OCI-LY1 (cell line): Measurements from ENCODE around the gene ATP11C.

Source experiments
- H2AFZ ChIP-seq: fragments of 200-600 bp; sonication (generic), shearing (Covaris generic); 2 replicates; pipeline ENCODE4 v1.6.0; 2014; ENCODE audit warnings: antibody characterized with exemption, mild to moderate bottlenecking, low read length
- H3F3A ChIP-seq: fragments of 200-600 bp; sonication (generic), shearing (Covaris generic); 2 replicates; pipeline ENCODE4 v1.6.0; 2014; ENCODE audit warnings: mild to moderate bottlenecking, antibody characterized with exemption, low read length, moderate library complexity; ENCODE audit not compliant: insufficient read depth
- H3K27ac ChIP-seq: fragments of 200-600 bp; sonication (generic); 2 replicates; pipeline ENCODE4 v1.5.1; 2014; ENCODE audit warnings: low read length, mixed run types, mild to moderate bottlenecking, low read depth; ENCODE audit not compliant: poor library complexity, severe bottlenecking
- H3K27me3 ChIP-seq: fragments of 200-600 bp; sonication (generic); 2 replicates; pipeline ENCODE4 v1.6.0; 2014; ENCODE audit warnings: antibody characterized with exemption, mild to moderate bottlenecking, low read length, moderate library complexity; ENCODE audit not compliant: insufficient read depth
- H3K36me3 ChIP-seq: fragments of 200-600 bp; sonication (generic); 2 replicates; pipeline ENCODE4 v1.6.1; 2014; ENCODE audit warnings: mild to moderate bottlenecking, antibody characterized with exemption, low read length, moderate library complexity, mixed read lengths; ENCODE audit not compliant: insufficient read depth
- H3K4me1 ChIP-seq: fragments of 200-600 bp; sonication (generic); 2 replicates; pipeline ENCODE4 v1.5.1; 2014; ENCODE audit warnings: mild to moderate bottlenecking, low read length, moderate library complexity; ENCODE audit not compliant: insufficient read depth, severe bottlenecking
- H3K4me2 ChIP-seq: fragments of 200-600 bp; sonication (generic), shearing (Covaris generic); 2 replicates; pipeline ENCODE4 v1.6.1; 2014; ENCODE audit warnings: low read length
- H3K4me3 ChIP-seq: fragments of 200-600 bp; sonication (generic); 2 replicates; pipeline ENCODE4 v1.5.1; 2014; ENCODE audit warnings: low read length, low read depth, mild to moderate bottlenecking, mixed read lengths; ENCODE audit not compliant: poor library complexity, severe bottlenecking
- H3K79me2 ChIP-seq: fragments of 200-600 bp; shearing (Covaris generic); 2 replicates; pipeline ENCODE4 v1.6.1; 2016; ENCODE audit warnings: mixed run types, low read length, mixed read lengths; ENCODE audit not compliant: insufficient read depth
- H3K9ac ChIP-seq: fragments of 200-600 bp; sonication (generic), shearing (Covaris generic); 2 replicates; pipeline ENCODE4 v1.6.1; 2014; ENCODE audit warnings: mild to moderate bottlenecking, low read length, mixed read lengths
- H3K9me2 ChIP-seq: fragments of 200-600 bp; sonication (generic), shearing (Covaris generic); 2 replicates; pipeline ENCODE4 v1.6.1; 2014; ENCODE audit warnings: low read depth, mild to moderate bottlenecking, low read length, mixed read lengths
- H3K9me3 ChIP-seq: fragments of 200-600 bp; shearing (Covaris generic); 2 replicates; pipeline ENCODE4 v1.6.1; 2014; ENCODE audit warnings: low read length, mixed read lengths
- H4K20me1 ChIP-seq: fragments of 200-600 bp; sonication (generic), shearing (Covaris generic); 2 replicates; pipeline ENCODE4 v1.6.0; 2016; ENCODE audit warnings: mild to moderate bottlenecking, low read length; ENCODE audit not compliant: insufficient read depth
- EZH2 ChIP-seq: fragments of 200-600 bp; sonication (generic), shearing (Covaris generic); IDR thresholded peaks from 2 replicates; pipeline ENCODE4 v1.8.0; 2017; ENCODE audit warnings: borderline replicate concordance, mixed run types, mild to moderate bottlenecking, antibody characterized with exemption, low read length, moderate library complexity, mixed read lengths
- TF ChIP-seq, protein P1 (sequence below): fragments of 200-600 bp; sonication (generic), shearing (Covaris generic); IDR thresholded peaks from 2 replicates; pipeline ENCODE4 v1.5.1; 2017; ENCODE audit warnings: mild to moderate bottlenecking, antibody characterized with exemption, low read length, moderate library complexity, mixed read lengths

Gene ATP11C

DNA sequence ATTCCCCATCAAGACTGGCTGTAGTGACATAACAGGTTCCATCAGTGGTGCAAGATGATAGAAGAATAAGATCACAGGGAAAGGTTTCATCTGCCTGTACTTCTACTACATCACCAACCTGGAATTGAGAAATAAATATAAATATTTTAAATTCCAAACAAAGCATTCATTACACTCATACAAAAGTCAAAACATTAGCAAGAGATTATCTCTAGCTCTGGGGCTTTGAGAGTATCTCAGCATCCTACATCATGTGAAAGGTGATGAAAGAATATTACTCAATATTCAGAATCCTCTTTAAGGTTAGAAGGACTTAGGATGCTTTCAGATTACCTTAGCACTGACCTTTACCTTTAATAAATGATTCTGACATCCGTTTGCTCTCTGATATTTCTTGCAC is 128.4 kb downstream of the ATP11C start:
- Histone ChIP-seq H3K27ac (no peak overlapping the region), H3K4me2 (no peak overlapping the region), H3K27me3 (no peaks in the 10 kb centered on the region), H3K36me3 (peaks cover 18% of the 10 kb centered on the region), H3K9ac (no peak overlapping the region), H4K20me1 (no peaks in the 10 kb centered on the region), H3K4me3 (no peak overlapping the region), H3F3A (no peaks in the 10 kb centered on the region), H3K4me1 (no peaks in the 10 kb centered on the region), H3K9me3 (no peaks in the 10 kb centered on the region), H2AFZ (no peak overlapping the region), H3K79me2 (no peaks in the 10 kb centered on the region), H3K9me2 (no peaks in the 10 kb centered on the region)
- no peak for TF ChIP-seq EZH2
- TF ChIP-seq, protein P1, sequence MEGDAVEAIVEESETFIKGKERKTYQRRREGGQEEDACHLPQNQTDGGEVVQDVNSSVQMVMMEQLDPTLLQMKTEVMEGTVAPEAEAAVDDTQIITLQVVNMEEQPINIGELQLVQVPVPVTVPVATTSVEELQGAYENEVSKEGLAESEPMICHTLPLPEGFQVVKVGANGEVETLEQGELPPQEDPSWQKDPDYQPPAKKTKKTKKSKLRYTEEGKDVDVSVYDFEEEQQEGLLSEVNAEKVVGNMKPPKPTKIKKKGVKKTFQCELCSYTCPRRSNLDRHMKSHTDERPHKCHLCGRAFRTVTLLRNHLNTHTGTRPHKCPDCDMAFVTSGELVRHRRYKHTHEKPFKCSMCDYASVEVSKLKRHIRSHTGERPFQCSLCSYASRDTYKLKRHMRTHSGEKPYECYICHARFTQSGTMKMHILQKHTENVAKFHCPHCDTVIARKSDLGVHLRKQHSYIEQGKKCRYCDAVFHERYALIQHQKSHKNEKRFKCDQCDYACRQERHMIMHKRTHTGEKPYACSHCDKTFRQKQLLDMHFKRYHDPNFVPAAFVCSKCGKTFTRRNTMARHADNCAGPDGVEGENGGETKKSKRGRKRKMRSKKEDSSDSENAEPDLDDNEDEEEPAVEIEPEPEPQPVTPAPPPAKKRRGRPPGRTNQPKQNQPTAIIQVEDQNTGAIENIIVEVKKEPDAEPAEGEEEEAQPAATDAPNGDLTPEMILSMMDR = no peak

DNA sequence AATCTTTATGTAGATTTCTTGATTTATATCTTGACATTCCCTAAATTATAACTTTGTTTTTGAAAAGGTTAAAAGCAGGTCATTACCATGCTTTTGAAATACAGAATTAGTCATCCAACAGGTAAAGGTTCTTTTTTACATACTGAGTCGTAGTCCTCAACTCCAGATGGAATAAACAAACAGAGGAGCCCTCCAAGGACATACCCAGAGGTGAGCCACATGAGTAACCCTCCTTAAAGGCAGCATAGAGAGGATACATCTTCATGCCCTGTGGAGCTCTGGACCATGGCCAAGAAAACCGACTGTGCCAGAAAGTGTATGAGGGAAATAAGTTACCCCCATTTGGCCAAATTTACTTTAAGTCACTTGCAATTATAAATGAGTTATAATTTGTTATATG is 129.6 kb downstream of the ATP11C start:
- no peak overlapping the region for H3K4me3 ChIP-seq
- H3K4me1 ChIP-seq = no peaks in the 10 kb centered on the region
- no peaks in the 10 kb centered on the region for H3K9me2 ChIP-seq
- no peaks in the 10 kb centered on the region for H3K27me3 ChIP-seq
- no peaks in the 10 kb centered on the region for H3F3A ChIP-seq
- no peak overlapping the region for H3K27ac ChIP-seq
- H3K4me2 ChIP-seq = no peak overlapping the region
- H3K79me2 ChIP-seq = no peaks in the 10 kb centered on the region
- H4K20me1 ChIP-seq = no peaks in the 10 kb centered on the region
- H3K9me3 ChIP-seq = no peaks in the 10 kb centered on the region
- H2AFZ ChIP-seq = no peak overlapping the region
- peaks cover 18% of the 10 kb centered on the region for H3K36me3 ChIP-seq
- no peak for TF ChIP-seq EZH2
- TF ChIP-seq, protein P1 = no peak
- no peak overlapping the region for H3K9ac ChIP-seq

- Histone ChIP-seq H3K9me3 (no peaks in the 10 kb centered on the region), H3K4me3 (no peak overlapping the region), H3K36me3 (peaks cover 21% of the 10 kb centered on the region), H3K9me2 (no peaks in the 10 kb centered on the region), H3K79me2 (no peaks in the 10 kb centered on the region), H3K4me2 (no peak overlapping the region), H3K9ac (no peak overlapping the region), H3K27ac (no peak overlapping the region), H3K4me1 (no peaks in the 10 kb centered on the region), H3K27me3 (no peaks in the 10 kb centered on the region), H4K20me1 (no peaks in the 10 kb centered on the region), H3F3A (no peaks in the 10 kb centered on the region), H2AFZ (no peak overlapping the region)
- TF ChIP-seq EZH2 = no peak
- TF ChIP-seq, protein P1 = no peak
Observed at GRCh38 chrX:139802048-139802447, 130.8 kb downstream of the ATP11C start.
